Frontal cortex (tissue), 4 donors: Measurements from ENCODE around the gene ZNF24. TPM values are rescaled to one million over a fixed set of nuclear protein-coding genes. Genes with fewer than 3 reads are reported as not detected.

ENCODE experiments used
- DNase-seq, 2 donors: peaks; one replicate each; pipeline ENCODE4 v3.0.0; 2012; ENCODE audit warnings: low spot score in 2 of 2
- FAIRE-seq: peaks from 2 replicates; lab custom pipeline; 2012; peaks lifted over from hg19 to GRCh38; lab: Jason Lieb, UNC
- total RNA-seq: library from RNA; depleted of rRNA; stranded (reverse); fragments of >200 nt; gene quantifications from one replicate; pipeline ENCODE4 v1.2.3, GENCODE V29; 2014
- donor health status: control.
- donor health status: control.
- donor health status: control.

Gene ZNF24
- 99.5 TPM for total RNA-seq

DNA sequence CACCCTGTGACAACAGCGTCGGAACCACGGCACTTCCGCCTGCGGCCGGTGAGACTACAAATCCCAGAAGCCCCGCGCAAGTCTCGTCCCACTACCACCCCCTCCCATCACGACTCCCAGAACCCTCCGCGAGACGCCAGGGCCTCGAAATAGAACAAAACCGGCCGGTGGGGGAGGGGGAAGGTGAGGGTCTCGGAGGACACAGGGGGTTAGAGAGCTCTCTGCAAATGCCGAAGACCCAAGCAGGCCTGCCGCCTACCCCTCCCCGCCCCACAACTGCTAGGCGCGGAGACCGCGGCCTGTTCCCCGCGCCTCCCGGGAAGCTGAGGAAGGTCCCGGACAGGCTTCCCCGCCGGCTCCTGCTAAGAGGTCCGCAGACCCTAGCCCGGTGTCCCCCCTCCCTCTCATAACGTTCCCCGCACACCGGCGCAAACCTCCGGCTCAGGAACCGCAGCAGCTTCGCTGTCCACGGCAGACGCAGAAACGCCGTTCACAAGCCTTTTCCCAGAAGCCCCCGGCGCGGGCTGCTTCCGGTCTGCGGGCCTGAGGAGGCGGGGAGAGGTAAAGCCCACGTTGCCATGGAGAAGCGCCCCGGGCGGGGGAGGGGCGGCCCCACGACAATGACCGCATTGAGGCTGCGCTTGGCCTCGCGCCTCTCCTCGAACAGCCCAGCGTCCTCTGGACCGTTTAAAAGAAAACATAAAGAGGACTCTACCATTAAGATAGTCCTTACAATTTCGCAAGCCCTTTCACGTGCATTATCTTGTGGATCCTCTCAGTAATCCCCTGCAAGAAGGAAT lies at the start of gene ZNF24:
Gene ZNF24 (minus strand): TSS at position 485 of the 800 bp plus-strand sequence. CDS start 3,770 bp downstream, outside the sequence.
- DNase-seq (peak; percentile 81 to 95), FAIRE-seq (peak; percentile 47)

DNA sequence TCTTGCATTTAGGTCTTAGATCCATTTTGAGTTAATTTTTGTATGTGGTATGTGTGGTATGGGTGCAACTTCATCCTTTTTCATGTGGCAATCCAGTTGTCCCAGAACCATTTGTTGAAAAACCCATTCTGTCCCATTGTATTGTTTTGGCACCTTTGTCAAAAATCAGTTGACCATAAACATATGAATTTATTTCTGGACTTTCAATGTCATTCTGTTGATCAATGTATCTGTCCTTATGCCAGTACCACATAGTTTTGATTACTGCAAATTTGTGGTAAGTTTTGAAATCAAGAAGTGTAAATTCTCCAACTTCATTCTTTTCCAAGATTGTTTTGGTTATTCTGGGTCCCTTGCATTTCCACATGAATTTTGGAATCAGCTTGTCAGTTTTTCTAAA lies 49.5 kb upstream of the ZNF24 start:
- DNase-seq (no peak), FAIRE-seq (no peak)

DNA sequence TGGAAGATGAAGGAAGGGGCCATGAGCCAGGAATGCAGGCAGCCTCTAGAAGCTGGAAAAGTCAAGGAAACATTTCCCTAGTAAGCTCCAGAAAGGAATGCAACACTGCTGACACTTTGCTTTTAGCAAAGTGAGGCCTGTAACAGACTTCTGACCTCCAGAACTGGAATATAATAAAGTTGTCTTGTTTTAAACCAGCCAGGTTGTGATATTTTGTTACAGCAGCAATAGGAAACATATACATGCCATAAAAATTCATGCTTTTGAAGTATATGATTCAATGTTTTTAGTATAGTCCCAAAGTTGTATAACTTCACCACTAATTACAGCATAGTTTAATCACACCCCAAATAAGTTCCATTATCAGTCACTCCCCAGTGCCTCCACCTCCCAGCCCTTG lies 48.2 kb upstream of the ZNF24 start:
- DNase-seq: no peak
- FAIRE-seq: no peak

DNA sequence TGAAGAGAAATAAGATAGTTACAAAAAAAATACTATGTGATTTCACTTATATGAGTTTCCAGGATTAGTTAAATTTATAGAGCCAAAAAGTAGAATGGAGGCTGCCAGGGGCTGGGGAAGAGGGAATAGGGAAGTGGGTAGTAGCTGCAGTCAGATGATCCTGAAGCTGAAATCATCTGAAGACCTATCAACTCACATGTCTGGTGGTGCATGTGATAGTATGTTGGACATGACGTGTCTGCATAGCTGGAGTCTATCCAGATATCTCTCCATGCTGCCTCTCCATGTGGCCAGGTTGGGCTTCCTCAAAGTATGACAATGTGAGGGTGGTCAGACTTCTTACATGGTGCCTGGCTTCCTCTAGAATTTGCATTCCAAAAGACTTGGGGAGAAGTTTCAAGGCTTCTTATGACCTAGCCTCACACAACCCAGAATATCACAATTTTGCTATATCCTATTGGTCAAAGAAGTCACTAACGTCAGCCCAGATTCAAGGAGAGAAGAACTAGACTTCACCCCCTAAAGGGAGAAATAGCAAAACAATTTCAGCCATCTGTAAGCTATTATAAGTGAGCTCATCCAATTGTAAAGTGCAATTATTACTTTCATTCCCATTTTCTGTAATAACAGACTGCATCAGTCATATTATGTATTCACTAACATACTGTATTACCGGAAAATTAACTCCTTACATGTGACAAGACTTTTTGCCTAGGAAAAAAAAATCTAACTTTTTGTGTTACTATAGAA lies 46.9 kb upstream of the ZNF24 start:
- DNase-seq (no peak), FAIRE-seq (no peak)

DNA sequence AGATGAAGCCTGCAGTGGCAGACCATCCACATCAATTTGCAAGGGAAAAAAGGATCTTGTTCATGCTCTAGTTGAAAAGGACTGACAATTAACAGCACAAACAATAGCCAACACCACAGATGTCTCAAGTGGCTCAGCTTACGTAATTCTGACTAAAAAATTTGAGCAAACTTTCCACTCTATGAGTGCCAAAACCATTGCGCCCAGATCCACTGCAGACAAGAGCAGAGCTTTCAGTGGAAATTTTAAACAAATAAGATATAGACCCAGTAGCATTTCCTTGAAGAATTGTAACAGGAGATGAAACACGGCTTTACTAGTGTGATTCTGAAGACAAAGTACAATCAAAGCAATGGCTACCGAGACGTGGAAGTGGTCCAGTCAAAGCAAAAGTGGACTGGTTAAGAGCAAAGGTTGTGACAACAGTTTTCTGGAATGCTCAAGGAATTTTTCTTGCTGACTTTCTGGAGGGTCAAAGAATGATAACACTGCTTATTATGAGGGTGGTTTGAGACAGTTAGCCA lies 44.9 kb upstream of the ZNF24 start:
- FAIRE-seq (no peak), DNase-seq (no peak)

DNA sequence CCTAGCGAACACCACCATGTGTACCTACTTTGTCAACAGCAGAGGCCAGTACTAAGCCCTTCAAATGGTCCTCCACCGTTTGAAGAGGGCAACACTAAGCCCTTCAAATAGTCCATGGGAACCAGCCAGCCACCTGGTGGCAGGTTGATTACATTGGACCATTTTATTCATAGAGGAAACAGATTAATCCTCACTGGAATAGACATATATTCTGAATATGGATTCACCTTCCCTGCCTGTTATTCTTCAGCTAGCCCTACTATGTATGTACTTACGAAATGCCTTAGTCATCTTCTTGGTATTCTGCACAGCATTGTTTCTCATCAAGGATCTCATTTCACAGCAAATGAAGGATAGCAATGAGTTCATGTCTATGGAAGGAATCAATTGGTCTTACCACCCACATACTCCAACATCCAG lies 42.9 kb upstream of the ZNF24 start:
- DNase-seq: no peak
- FAIRE-seq: no peak

DNA sequence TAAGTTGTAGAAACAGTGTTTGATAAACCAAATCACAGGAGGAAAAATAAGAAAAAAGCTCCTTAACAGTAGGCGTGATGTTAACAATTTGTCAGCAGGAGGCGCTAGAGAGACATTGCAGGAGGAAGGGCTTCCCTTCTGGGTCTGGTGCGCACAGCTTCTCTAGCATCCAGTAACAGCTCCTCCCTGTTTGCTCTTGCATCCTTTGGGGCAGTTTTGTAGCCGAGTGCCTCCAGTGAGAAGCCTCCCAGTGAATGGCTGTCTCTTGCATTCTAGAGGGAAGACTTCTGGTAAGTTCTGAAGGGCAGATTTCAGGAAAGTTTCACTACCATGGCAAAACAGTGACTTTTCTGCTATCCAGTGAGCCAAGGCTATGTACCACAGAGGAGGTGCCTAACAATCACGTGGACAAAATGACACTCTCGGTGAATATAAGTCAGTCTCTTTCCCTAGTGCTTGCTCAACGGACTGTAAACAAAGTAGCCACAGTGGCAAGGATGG lies 42.4 kb upstream of the ZNF24 start:
- peak; percentile 41 to 48 for DNase-seq
- FAIRE-seq: peak; percentile 10

DNA sequence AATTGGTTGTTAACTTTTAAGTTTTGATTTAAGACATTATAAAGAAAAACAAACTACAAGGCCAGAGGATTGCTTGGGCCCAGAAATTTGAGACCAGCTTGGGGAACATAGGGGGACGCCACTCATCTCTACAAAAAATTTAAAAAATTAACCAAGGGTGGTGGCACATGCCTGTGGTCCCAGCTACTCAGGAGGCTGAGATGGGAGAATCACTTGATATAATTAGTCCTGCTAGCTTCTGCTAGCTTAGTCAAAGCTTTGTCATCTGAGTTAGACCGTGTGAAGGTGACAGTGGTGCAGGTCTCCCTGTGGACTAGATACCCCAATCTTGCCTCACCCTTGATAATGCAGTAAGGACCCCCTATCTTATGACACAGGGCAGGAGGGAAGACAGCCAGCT lies 38.9 kb upstream of the ZNF24 start:
- no peak for DNase-seq
- FAIRE-seq: no peak

DNA sequence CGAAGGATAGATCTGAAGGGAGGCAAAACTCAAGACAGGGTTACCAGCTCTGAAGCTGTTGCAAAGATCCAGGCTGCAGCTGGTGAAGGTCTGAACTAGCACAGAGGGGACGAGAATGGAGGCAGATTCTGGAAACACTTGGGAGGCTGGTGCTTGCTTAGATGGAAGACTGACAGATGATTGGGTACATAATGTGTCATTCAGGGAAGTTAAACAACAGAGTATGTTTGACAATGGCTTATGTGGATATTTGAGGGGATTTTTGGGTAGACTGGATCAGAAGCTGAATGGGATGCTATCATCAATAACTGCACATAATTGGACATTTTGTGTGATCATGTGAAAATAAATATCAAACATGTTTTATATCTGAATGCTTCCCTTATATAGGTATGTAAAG lies 35.2 kb upstream of the ZNF24 start:
- no peak for FAIRE-seq
- DNase-seq: no peak

DNA sequence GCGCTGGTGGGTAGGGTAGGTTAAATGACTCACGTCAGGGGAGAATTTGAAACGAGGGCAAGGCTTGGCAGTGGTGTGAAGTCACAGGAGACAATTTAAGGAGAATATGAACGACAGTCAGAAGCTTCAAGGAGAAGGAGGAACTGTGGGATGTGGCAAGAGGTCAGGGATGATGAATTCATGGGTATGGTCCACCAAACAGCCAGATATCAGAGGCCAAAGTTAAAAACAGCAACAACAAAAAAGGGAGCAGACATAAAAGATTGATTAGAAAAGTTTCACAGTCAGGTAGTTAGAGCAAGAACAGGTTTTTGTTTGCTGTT lies 34.3 kb upstream of the ZNF24 start:
- FAIRE-seq (no peak), DNase-seq (no peak)

DNA sequence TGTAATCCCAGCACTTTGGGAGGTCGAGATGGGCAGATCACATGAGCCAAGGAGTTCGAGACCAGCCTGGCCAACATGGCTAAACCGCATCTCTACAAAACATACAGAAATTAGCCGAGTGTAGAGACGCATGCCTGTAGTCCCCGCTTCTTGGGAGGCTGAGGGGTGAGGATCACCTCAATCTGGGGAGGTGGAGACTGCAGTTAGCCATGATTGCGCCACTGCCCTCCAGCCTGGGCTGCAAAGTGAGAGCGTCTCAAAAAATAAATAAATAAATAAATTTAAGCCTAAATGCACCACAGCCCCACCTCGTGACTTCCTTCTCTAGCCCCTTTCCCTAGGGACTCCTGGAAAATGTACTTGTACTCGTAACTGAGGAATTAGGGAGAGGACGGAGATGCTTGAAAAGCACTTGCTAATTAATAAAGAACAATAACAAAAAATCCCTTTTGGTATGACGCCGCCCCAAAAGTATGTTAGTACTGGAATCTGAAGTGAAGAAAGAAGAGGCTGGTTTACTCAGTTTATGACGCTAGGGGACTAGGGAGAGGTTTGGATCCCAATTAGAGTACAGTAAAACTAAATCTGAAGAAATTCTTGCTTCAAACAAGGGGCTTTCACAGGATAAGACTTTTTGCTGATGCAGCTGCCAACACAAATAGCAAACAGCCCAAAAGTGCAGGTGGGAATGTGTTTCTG lies 33.8 kb upstream of the ZNF24 start:
- DNase-seq: no peak
- FAIRE-seq: no peak

DNA sequence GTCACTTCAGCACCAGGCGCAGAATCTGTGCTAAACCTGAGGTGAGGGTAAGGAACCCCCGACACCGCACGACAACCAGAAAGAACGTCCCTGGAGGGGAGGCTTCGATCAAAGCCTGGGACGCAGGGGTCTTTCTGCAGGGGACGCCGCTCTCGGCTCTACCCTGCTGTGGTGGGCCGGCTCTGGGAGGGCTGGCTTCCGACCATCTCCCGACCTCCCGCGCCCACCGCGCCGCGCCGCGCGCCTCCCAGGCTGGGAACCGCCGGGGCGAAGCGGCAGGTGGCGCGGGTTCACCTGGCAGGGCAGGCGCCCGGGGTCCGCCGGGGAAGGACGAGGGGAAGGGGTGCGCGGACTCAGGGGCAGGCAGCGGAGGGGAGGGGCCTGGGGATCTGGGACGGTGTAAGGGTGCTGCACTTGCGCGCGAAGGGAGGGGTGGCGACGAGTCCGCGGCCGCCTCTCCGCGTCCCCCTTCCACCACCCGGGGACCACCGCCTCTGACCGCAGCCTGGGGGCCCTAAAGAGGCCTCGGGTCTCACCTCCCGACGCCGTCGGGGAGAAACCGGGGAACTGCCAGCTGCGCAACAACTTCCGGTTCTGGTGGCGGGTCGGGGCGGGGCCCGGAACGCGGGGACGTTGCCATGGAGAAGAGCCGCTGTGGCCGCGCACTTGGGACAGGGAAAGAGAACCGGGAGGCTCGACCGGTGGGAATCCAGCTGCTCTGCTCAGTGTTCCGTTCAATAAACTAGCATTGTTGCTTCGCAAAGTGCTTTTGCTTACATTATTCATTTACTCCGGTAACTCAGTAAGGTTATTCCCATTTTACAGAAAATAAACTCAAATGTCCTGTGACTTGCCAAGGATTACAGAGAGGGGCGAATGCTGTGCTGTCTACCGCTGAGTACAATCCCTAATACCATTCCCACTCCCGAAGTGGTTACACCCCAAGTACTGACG lies 32.8 kb upstream of the ZNF24 start, which contains the start of gene ZNF396:
Gene ZNF396 (minus strand): TSS at position 596 of the 954 bp plus-strand sequence. CDS start 3,045 bp downstream, outside the sequence.
- FAIRE-seq: no peak
- DNase-seq: peak; percentile 79 to 84

DNA sequence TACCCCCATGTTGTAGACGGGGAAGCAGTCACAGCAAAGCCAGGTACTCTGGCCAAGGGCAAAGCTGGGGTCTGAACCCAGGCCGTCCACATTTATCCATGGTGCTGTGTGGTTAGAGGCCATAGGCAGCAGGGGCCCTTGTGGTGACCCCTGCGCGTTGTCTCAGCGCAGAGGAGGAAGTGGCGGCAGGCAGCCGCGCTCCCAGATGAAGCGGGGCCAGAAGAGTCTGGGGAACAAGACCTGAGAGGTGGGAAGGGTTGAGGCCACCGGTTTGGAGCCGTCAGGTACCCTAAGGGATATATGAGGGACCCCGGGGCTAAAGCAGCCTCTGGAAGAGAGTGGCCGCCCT lies 32.1 kb upstream of the ZNF24 start:
- no peak for FAIRE-seq
- peak in 1 of 2 donors; percentile 36 for DNase-seq

DNA sequence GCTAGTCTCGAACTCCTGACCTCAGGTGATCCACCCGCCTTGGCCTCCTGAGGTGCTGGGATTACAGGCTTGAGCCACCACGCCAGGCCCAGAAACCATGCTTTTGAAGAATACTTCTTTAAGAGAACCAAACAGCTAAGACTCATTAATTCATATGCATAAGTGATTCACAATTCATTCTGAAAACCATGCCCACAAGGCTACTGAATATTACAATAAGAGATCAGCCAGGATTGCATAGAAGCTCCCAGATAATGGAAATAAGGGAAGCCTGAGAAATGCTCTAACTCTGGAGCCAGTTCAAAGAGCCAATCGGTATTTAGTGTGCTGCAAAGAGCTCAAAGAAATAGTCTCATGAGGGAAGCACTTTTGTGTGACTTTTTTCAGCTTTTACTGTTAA lies 30.5 kb upstream of the ZNF24 start:
- no peak for FAIRE-seq

DNA sequence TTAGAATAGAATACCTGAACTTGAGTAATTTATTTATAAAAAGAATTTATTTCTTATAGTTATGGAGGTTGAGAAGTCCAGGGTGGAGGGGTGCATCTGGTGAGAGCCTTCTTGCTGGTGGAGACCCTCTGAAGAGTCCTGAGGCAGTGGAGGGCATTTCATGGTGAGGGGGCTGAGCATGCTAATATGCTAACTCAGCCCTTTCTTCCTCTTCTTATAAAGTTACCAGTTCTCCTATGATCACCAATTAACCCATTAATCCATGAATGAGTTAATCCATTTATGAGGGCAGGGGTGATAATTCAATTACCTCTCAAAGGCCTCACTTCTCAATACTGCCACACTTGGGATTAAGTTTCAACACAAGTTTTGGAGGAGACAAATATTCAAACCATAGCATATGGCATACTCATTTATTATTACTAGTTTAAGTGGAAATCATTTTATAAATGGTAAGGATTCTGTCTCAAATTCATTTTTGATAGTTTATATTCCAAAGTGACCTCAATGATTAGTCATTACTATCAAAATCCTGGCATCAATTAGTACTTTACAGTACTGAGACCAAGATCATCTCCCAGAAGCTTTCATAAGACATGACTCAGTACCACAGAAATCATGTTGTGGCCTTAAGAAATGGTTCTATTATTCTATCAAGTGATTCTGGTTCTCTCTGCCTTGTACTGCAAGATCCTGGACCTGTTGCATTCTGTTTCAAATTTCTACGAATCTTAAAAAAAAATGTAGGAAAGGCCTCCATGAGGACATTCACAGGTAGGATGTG lies 27.4 kb upstream of the ZNF24 start:
- DNase-seq (no peak), FAIRE-seq (no peak)

More for the DNA sequence above, 30.5 kb upstream of the ZNF24 start:
- no peak for DNase-seq

DNA sequence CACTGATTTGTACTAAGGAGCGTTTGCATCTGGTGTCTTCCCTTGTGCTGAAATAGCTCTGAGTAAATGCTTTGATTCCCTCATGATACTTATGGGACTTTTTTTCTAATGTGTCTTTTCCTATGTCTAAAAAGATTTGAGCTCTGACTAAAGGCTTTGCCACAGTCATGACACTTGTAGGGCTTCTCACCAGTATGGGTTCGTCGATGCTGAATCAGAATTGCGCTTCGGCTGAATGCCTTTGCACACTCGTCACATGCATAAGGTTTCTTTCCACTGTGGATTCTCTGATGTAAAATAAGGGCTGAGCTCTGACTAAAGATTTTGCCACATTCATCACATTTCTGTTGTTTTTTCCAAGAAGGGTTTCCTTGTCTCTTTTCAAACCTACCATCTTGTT lies 24.9 kb upstream of the ZNF24 start:
- FAIRE-seq: no peak
- no peak for DNase-seq

DNA sequence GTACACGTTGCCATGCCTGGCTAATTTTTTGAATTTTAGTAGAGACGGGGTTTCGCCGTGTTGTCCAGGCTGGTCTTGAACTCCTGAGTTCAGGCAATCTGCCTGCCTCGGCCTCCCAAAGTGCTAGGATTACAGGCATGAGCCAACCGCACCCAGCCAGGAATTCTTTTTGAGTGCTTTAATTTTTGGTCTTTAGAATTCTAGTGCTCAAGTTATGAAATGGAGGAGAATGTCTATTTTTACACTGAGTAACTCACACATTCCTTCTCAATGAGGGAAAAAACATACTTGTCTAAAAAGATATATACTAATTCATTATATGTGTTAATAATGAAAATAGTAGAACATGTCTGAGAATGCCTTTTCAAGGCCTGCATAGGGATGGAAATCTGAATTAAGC lies 24.4 kb upstream of the ZNF24 start:
- DNase-seq (no peak), FAIRE-seq (no peak)

DNA sequence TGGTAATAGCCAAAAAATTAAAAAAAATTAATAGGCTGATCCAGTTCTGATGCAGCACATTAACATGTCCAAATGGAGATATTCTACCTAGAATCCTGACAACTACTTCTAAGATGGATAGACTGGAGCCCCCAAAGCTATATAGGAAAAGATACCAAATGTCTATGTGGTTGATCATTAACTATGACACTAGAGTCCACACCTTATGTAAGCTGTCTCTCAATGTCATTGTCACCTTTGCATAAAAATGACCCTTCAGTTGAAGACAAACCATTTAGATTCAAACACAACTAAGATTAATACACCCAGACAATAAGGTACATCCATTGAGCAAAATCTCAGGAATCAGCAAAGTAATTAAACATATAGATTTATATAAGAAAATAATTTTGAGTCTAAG lies 18.3 kb upstream of the ZNF24 start:
- no peak for FAIRE-seq
- DNase-seq: no peak
